ENCODE data around the gene PAPSS1. TPM values are rescaled to one million over a fixed set of nuclear protein-coding genes. Genes with fewer than 3 reads are reported as not detected.

Gene PAPSS1
- total and polyA plus RNA-seq, 2 experiments from 2014 or later: 72.0 to 85.8 TPM

GRCh38 chr4:107699466-107700206, 20.4 kb downstream of the PAPSS1 start:
- H3F3A ChIP-seq (replicated peaks; ENCODE audit: low read depth): no peaks in the 10 kb centered on the region
- no peak overlapping the region for H3K4me3 ChIP-seq
- DNase-seq (ENCODE audit: low spot score) (no peak), ATAC-seq (no peak)
- no peaks in the 10 kb centered on the region for H3K4me1 ChIP-seq (ENCODE audit: insufficient read depth)
- TF ChIP-seq CREB1 (CRISPR knock-in tag; IDR thresholded peaks at IDR 0.05; ENCODE audit: low read depth) (no peak), ZNF462 (CRISPR knock-in tag; IDR thresholded peaks at IDR 0.05) (no peak), JUNB (IDR thresholded peaks at IDR 0.05; ENCODE audit: unreplicated experiment) (no peak), STAT1 (IDR thresholded peaks at IDR 0.05; ENCODE audit: unreplicated experiment) (no peak), NANOG (IDR thresholded peaks at IDR 0.05; ENCODE audit: borderline replicate concordance) (no peak), POLR2AphosphoS5 (IDR thresholded peaks at IDR 0.05; ENCODE audit: low read depth) (no peak), EZH2 (IDR thresholded peaks at IDR 0.05; ENCODE audit: low read depth, unreplicated experiment) (no peak), ZNF331 (CRISPR knock-in tag; IDR thresholded peaks at IDR 0.05; ENCODE audit: low read depth) (no peak), ZNF114 (CRISPR knock-in tag; IDR thresholded peaks at IDR 0.05) (no peak), EZH2phosphoT487 (IDR thresholded peaks at IDR 0.05; ENCODE audit: unreplicated experiment) (no peak)
- TF ChIP-seq, protein P1, sequence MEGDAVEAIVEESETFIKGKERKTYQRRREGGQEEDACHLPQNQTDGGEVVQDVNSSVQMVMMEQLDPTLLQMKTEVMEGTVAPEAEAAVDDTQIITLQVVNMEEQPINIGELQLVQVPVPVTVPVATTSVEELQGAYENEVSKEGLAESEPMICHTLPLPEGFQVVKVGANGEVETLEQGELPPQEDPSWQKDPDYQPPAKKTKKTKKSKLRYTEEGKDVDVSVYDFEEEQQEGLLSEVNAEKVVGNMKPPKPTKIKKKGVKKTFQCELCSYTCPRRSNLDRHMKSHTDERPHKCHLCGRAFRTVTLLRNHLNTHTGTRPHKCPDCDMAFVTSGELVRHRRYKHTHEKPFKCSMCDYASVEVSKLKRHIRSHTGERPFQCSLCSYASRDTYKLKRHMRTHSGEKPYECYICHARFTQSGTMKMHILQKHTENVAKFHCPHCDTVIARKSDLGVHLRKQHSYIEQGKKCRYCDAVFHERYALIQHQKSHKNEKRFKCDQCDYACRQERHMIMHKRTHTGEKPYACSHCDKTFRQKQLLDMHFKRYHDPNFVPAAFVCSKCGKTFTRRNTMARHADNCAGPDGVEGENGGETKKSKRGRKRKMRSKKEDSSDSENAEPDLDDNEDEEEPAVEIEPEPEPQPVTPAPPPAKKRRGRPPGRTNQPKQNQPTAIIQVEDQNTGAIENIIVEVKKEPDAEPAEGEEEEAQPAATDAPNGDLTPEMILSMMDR (conservative IDR thresholded peaks at IDR 0.05; ENCODE audit: low read depth in 2 of 2): no peak
- TF ChIP-seq, protein P2, sequence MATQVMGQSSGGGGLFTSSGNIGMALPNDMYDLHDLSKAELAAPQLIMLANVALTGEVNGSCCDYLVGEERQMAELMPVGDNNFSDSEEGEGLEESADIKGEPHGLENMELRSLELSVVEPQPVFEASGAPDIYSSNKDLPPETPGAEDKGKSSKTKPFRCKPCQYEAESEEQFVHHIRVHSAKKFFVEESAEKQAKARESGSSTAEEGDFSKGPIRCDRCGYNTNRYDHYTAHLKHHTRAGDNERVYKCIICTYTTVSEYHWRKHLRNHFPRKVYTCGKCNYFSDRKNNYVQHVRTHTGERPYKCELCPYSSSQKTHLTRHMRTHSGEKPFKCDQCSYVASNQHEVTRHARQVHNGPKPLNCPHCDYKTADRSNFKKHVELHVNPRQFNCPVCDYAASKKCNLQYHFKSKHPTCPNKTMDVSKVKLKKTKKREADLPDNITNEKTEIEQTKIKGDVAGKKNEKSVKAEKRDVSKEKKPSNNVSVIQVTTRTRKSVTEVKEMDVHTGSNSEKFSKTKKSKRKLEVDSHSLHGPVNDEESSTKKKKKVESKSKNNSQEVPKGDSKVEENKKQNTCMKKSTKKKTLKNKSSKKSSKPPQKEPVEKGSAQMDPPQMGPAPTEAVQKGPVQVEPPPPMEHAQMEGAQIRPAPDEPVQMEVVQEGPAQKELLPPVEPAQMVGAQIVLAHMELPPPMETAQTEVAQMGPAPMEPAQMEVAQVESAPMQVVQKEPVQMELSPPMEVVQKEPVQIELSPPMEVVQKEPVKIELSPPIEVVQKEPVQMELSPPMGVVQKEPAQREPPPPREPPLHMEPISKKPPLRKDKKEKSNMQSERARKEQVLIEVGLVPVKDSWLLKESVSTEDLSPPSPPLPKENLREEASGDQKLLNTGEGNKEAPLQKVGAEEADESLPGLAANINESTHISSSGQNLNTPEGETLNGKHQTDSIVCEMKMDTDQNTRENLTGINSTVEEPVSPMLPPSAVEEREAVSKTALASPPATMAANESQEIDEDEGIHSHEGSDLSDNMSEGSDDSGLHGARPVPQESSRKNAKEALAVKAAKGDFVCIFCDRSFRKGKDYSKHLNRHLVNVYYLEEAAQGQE (IDR thresholded peaks at IDR 0.05; ENCODE audit: unreplicated experiment): no peak
- TF ChIP-seq, protein P3, sequence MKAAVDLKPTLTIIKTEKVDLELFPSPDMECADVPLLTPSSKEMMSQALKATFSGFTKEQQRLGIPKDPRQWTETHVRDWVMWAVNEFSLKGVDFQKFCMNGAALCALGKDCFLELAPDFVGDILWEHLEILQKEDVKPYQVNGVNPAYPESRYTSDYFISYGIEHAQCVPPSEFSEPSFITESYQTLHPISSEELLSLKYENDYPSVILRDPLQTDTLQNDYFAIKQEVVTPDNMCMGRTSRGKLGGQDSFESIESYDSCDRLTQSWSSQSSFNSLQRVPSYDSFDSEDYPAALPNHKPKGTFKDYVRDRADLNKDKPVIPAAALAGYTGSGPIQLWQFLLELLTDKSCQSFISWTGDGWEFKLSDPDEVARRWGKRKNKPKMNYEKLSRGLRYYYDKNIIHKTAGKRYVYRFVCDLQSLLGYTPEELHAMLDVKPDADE (IDR thresholded peaks at IDR 0.05): no peak
- H3K9me2 ChIP-seq (ENCODE audit: insufficient read depth): no peaks in the 10 kb centered on the region
- no peaks in the 10 kb centered on the region for H3K4me1 Mint-ChIP-seq
- no peak overlapping the region for H2AFZ ChIP-seq
- H3K36me3 Mint-ChIP-seq (ENCODE audit: low read depth): peaks cover 33% of the 10 kb centered on the region
- H3K27ac Mint-ChIP-seq: peak overlapping the region; percentile 9; the same call in 1 of the 2 replicates
- no peak overlapping the region for H3K27ac ChIP-seq (ENCODE audit: low read depth)
- no peaks in the 10 kb centered on the region; the same call in 1 of the 2 replicates for H3K36me3 ChIP-seq (ENCODE audit: insufficient read depth)
- no peaks in the 10 kb centered on the region for H3K27me3 ChIP-seq (ENCODE audit: insufficient read depth)
- H3K79me2 ChIP-seq (replicated peaks; ENCODE audit: insufficient read depth): peaks cover 78% of the 10 kb centered on the region
- H3K9me3 Mint-ChIP-seq: peaks cover 6% of the 10 kb centered on the region; the same call in 2 of the 3 replicates
- no peaks in the 10 kb centered on the region for H4K20me1 ChIP-seq (replicated peaks; ENCODE audit: insufficient read depth)
- no peaks in the 10 kb centered on the region for H3K27me3 Mint-ChIP-seq (ENCODE audit: insufficient read depth, low read depth, poor library complexity)
- no peak overlapping the region for H3K4me2 ChIP-seq
- no peak overlapping the region for H3K4me3 Mint-ChIP-seq
